ENCODE measurements around the gene TNNI3K. TPM values are rescaled to one million over a fixed set of nuclear protein-coding genes. Genes with fewer than 3 reads are reported as not detected.

The TNNI3K gene
- total RNA-seq, 1 experiment from 2014 or later = 0.49 TPM

DNA sequence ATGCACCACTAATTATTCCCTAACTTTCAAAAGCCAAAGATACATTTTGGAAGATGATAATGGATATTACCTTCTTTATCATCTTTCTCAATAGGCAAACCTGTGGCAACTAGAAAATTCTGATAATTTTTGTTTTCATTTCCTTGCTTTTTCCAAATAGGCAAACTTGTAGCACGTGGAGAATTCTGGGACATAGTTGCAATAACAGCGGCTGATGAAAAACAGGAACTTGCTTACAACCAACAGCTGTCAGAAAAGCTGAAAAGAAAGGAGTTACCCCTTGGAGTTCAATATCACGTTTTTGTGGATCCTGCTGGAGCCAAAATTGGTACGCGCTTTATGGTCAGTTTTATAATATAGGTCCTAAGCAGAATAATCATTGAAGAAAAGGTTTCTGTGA lies 35.7 kb upstream of the TNNI3K start:
- H3K4me2 ChIP-seq (ENCODE audit: low read length) = no peak overlapping the region

DNA sequence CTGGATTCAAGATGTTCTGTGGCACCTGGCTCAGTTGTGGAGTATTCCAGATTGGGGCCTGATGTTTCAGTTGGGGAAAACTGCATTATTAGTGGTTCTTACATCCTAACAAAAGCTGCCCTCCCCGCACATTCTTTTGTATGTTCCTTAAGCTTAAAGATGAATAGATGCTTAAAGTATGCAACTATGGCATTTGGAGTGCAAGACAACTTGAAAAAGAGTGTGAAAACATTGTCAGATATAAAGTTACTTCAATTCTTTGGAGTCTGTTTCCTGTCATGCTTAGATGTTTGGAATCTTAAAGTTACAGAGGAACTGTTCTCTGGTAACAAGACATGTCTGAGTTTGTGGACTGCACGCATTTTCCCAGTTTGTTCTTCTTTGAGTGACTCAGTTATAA lies 29.9 kb upstream of the TNNI3K start:
- no peak overlapping the region for H3K27ac ChIP-seq (ENCODE audit: low read depth, low read length)
- no peaks in the 10 kb centered on the region for H3K9me3 ChIP-seq (ENCODE audit: control insufficient read depth in 1 of 2, insufficient read depth in 1 of 2, low read depth in 1 of 2, low read length in 2 of 2)
- H4K20me1 ChIP-seq (ENCODE audit: insufficient read depth) = no peaks in the 10 kb centered on the region
- POLR2A ChIA-PET = no interaction called here
- BruUV-seq (replicated peaks) = no TSS peak
- no peak overlapping the region for H3K4me2 ChIP-seq (ENCODE audit: low read length)
- no peak overlapping the region for H3K9ac ChIP-seq (ENCODE audit: low read length)
- no peak for TF ChIP-seq ZNF274 (IDR thresholded peaks at IDR 0.05; ENCODE audit: low read depth, low read length)
- TF ChIP-seq JUND (IDR thresholded peaks at IDR 0.05) = no peak
- no peak for TF ChIP-seq MAX (IDR thresholded peaks at IDR 0.05)
- TF ChIP-seq EZH2phosphoT487 (IDR thresholded peaks at IDR 0.05; ENCODE audit: borderline replicate concordance) = no peak
- no peak for TF ChIP-seq POLR2AphosphoS5 (IDR thresholded peaks at IDR 0.05; ENCODE audit: low read depth, low read length)
- no peak for TF ChIP-seq ELF1 (IDR thresholded peaks at IDR 0.05; ENCODE audit: borderline replicate concordance, low read depth)
- TF ChIP-seq ZBTB33 (IDR thresholded peaks at IDR 0.05; ENCODE audit: extremely low read depth, insufficient replicate concordance, low read length) = no peak
- TF ChIP-seq EGR1 (IDR thresholded peaks at IDR 0.05; ENCODE audit: low read depth) = no peak
- no peak for TF ChIP-seq POLR2A (IDR thresholded peaks at IDR 0.05; ENCODE audit: borderline replicate concordance, extremely low read depth, insufficient read depth, insufficient read length)
- TF ChIP-seq, protein P1, sequence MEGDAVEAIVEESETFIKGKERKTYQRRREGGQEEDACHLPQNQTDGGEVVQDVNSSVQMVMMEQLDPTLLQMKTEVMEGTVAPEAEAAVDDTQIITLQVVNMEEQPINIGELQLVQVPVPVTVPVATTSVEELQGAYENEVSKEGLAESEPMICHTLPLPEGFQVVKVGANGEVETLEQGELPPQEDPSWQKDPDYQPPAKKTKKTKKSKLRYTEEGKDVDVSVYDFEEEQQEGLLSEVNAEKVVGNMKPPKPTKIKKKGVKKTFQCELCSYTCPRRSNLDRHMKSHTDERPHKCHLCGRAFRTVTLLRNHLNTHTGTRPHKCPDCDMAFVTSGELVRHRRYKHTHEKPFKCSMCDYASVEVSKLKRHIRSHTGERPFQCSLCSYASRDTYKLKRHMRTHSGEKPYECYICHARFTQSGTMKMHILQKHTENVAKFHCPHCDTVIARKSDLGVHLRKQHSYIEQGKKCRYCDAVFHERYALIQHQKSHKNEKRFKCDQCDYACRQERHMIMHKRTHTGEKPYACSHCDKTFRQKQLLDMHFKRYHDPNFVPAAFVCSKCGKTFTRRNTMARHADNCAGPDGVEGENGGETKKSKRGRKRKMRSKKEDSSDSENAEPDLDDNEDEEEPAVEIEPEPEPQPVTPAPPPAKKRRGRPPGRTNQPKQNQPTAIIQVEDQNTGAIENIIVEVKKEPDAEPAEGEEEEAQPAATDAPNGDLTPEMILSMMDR (IDR thresholded peaks at IDR 0.05 in 2 of 3, conservative IDR thresholded peaks at IDR 0.05 in 1 of 3; ENCODE audit: borderline replicate concordance in 1 of 3, insufficient read depth in 1 of 3, low read depth in 2 of 3, low read length in 2 of 3) = no peak
- no peak for TF ChIP-seq ZFX (IDR thresholded peaks at IDR 0.05)
- H3K4me1 ChIP-seq (ENCODE audit: control insufficient read depth in 1 of 2, insufficient read depth in 2 of 2, low read length in 2 of 2) = no peaks in the 10 kb centered on the region
- no peaks in the 10 kb centered on the region for H3K36me3 ChIP-seq (ENCODE audit: control insufficient read depth in 1 of 2, insufficient read depth in 2 of 2, low read length in 2 of 2)
- H2AFZ ChIP-seq (ENCODE audit: low read depth, low read length, poor library complexity, severe bottlenecking) = no peak overlapping the region
- H3K4me3 ChIP-seq (replicated peaks in 1 of 2; ENCODE audit: low read depth in 1 of 2, low read length in 2 of 2) = no peak overlapping the region
- no peak for ATAC-seq
- no peak for DNase-seq (ENCODE audit: low read depth, low spot score)
- H3K9me2 ChIP-seq (ENCODE audit: insufficient read depth) = no peaks in the 10 kb centered on the region
- CTCF ChIA-PET = no interaction called here
- intact Hi-C loops (cut with micrococcal nuclease) = no loop called here
- H3K79me2 ChIP-seq (ENCODE audit: insufficient read depth, low read length) = no peaks in the 10 kb centered on the region
- no peaks in the 10 kb centered on the region for H3K27me3 ChIP-seq (ENCODE audit: insufficient read depth, low read length)
- RAD21 ChIA-PET (ENCODE audit: low non-redundant PET in 1 of 2, low total read pairs in 2 of 2, uncharacterized antibody in 2 of 2, unreplicated experiment in 2 of 2) = no interaction called here

More for the DNA sequence above, 35.7 kb upstream of the TNNI3K start:
- DNase-seq (ENCODE audit: low read depth, low spot score) (no peak), ATAC-seq (no peak)
- Histone ChIP-seq H3K27ac (ENCODE audit: low read depth, low read length) (no peak overlapping the region), H3K27me3 (ENCODE audit: insufficient read depth, low read length) (no peaks in the 10 kb centered on the region), H3K79me2 (ENCODE audit: insufficient read depth, low read length) (no peaks in the 10 kb centered on the region), H3K36me3 (ENCODE audit: control insufficient read depth in 1 of 2, insufficient read depth in 2 of 2, low read length in 2 of 2) (no peaks in the 10 kb centered on the region), H3K9ac (ENCODE audit: low read length) (no peak overlapping the region), H3K4me3 (replicated peaks in 1 of 2; ENCODE audit: low read depth in 1 of 2, low read length in 2 of 2) (no peak overlapping the region), H3K9me2 (ENCODE audit: insufficient read depth) (no peaks in the 10 kb centered on the region), H3K9me3 (ENCODE audit: control insufficient read depth in 1 of 2, insufficient read depth in 1 of 2, low read depth in 1 of 2, low read length in 2 of 2) (no peaks in the 10 kb centered on the region), H3K4me1 (ENCODE audit: control insufficient read depth in 1 of 2, insufficient read depth in 2 of 2, low read length in 2 of 2) (peaks cover 3 to 14% of the 10 kb centered on the region in 2 experiments; a peak in 3 of 4 replicates), H4K20me1 (ENCODE audit: insufficient read depth) (no peaks in the 10 kb centered on the region), H2AFZ (ENCODE audit: low read depth, low read length, poor library complexity, severe bottlenecking) (no peak overlapping the region)
- BruUV-seq (replicated peaks) = no TSS peak
- intact Hi-C loops (cut with micrococcal nuclease) = no loop called here
- RAD21 ChIA-PET (ENCODE audit: low non-redundant PET in 1 of 2, low total read pairs in 2 of 2, uncharacterized antibody in 2 of 2, unreplicated experiment in 2 of 2) = no interaction called here
- no peak for TF ChIP-seq TCF7L2 (IDR thresholded peaks at IDR 0.05; ENCODE audit: borderline replicate concordance, extremely low read depth, insufficient read depth, insufficient read length)
- TF ChIP-seq YY1 (IDR thresholded peaks at IDR 0.05; ENCODE audit: extremely low read depth, insufficient replicate concordance, low read depth, low read length) = no peak
- TF ChIP-seq SIN3A (IDR thresholded peaks at IDR 0.05; ENCODE audit: low read depth) = no peak
- no peak for TF ChIP-seq CEBPB (IDR thresholded peaks at IDR 0.05; ENCODE audit: low read depth)
- CTCF ChIA-PET = no interaction called here
- POLR2A ChIA-PET = no interaction called here
